Mesenchymal stem cell (in vitro differentiated cells and primary cell): ENCODE results near the gene ESD.

Source experiments
- DNase-seq: peaks from one replicate; pipeline ENCODE4 v3.0.0-alpha.2; 2013
- H2AFZ ChIP-seq: one replicate; pipeline ENCODE4 v1.6.1; 2013; ENCODE audit warnings: low read depth, mild to moderate bottlenecking, control low read depth, inconsistent platforms, low read length, moderate library complexity
- H2AK5ac ChIP-seq: 2 replicates; pipeline ENCODE4 v1.6.1; 2013; ENCODE audit warnings: low read length, moderate library complexity, mild to moderate bottlenecking, inconsistent platforms; ENCODE audit not compliant: severe bottlenecking
- H2BK120ac ChIP-seq: one replicate; pipeline ENCODE4 v1.6.1; 2013; ENCODE audit warnings: low read depth, mild to moderate bottlenecking, inconsistent platforms, low read length, moderate library complexity
- H2BK12ac ChIP-seq, 2 experiments: one replicate each; pipeline ENCODE4 v1.6.1; 2013; ENCODE audit warnings: inconsistent platforms in 2 of 2, low read length in 2 of 2, mild to moderate bottlenecking in 2 of 2, moderate library complexity in 2 of 2, control low read depth in 1 of 2
- H2BK15ac ChIP-seq: one replicate; pipeline ENCODE4 v1.6.1; 2013; ENCODE audit warnings: mild to moderate bottlenecking, low read depth, inconsistent platforms; ENCODE audit not compliant: poor library complexity, severe bottlenecking
- H2BK5ac ChIP-seq: 2 replicates; pipeline ENCODE4 v1.6.1; 2013; ENCODE audit warnings: low read depth, mild to moderate bottlenecking, low read length, control low read depth, inconsistent platforms; ENCODE audit not compliant: poor library complexity, severe bottlenecking
- H3K14ac ChIP-seq, 2 experiments: one replicate each; pipeline ENCODE4 v1.6.1; 2013; ENCODE audit warnings: inconsistent platforms in 2 of 2, low read length in 2 of 2, control low read depth in 1 of 2, mild to moderate bottlenecking in 1 of 2, moderate library complexity in 1 of 2
- H3K18ac ChIP-seq, 2 experiments: one replicate each; pipeline ENCODE4 v1.6.1; 2013; ENCODE audit warnings: inconsistent platforms in 2 of 2, low read length in 2 of 2, control low read depth in 1 of 2, low read depth in 1 of 2, mild to moderate bottlenecking in 1 of 2
- H3K23ac ChIP-seq, 2 experiments: one replicate each; pipeline ENCODE4 v1.6.1; 2013; ENCODE audit warnings: inconsistent platforms in 2 of 2, low read length in 2 of 2, mild to moderate bottlenecking in 2 of 2, moderate library complexity in 2 of 2, control low read depth in 1 of 2
- H3K27ac ChIP-seq: 2 replicates; pipeline ENCODE4 v1.5.1; 2013; ENCODE audit warnings: mild to moderate bottlenecking, moderate library complexity, low read length, control low read depth, inconsistent platforms; ENCODE audit not compliant: poor library complexity, severe bottlenecking
- H3K27me3 ChIP-seq, 2 experiments: 2 replicates each; pipeline versions ENCODE4 v1.6.1 to v1.7.0; 2013; ENCODE audit warnings: low read length in 2 of 2, mild to moderate bottlenecking in 2 of 2, moderate library complexity in 2 of 2, control low read depth in 1 of 2, inconsistent platforms in 1 of 2; ENCODE audit not compliant: control insufficient read depth in 1 of 2, insufficient read depth in 1 of 2
- H3K36me3 ChIP-seq, 2 experiments: 2 replicates each; pipeline versions ENCODE4 v1.6.1 to v1.7.0; 2013; ENCODE audit warnings: low read length in 2 of 2, control low read depth in 1 of 2, inconsistent platforms in 1 of 2, low read depth in 1 of 2, mild to moderate bottlenecking in 1 of 2; ENCODE audit not compliant: insufficient read depth in 2 of 2, control insufficient read depth in 1 of 2
- H3K4ac ChIP-seq, 2 experiments: one replicate each; pipeline ENCODE4 v1.6.1; 2013; ENCODE audit warnings: inconsistent platforms in 2 of 2, low read length in 2 of 2, mild to moderate bottlenecking in 2 of 2, moderate library complexity in 2 of 2, control low read depth in 1 of 2, low read depth in 1 of 2
- H3K4me1 ChIP-seq: 2 replicates; pipeline ENCODE4 v1.6.1; 2013; ENCODE audit warnings: low read depth, low read length, control low read depth; ENCODE audit not compliant: control insufficient read depth, insufficient read depth
- H3K4me2 ChIP-seq: 2 replicates; pipeline ENCODE4 v1.6.1; 2013; ENCODE audit warnings: low read length, mild to moderate bottlenecking, inconsistent platforms; ENCODE audit not compliant: poor library complexity, severe bottlenecking
- H3K4me3 ChIP-seq, 2 experiments: 2 replicates each; pipeline versions ENCODE4 v1.5.1 to v1.7.0; 2013; ENCODE audit warnings: low read length in 2 of 2, mild to moderate bottlenecking in 2 of 2, control low read depth in 1 of 2, low read depth in 1 of 2; ENCODE audit not compliant: insufficient read depth in 1 of 2
- H3K79me1 ChIP-seq: replicated peaks from 2 replicates; pipeline ENCODE4 v1.6.1; 2013; ENCODE audit warnings: mild to moderate bottlenecking, control low read depth, low read length, inconsistent platforms; ENCODE audit not compliant: poor library complexity, severe bottlenecking
- H3K9ac ChIP-seq: 2 replicates; pipeline ENCODE4 v1.7.0; 2013; ENCODE audit warnings: mild to moderate bottlenecking, low read length, moderate library complexity
- H3K9me3 ChIP-seq: 2 replicates; pipeline ENCODE4 v1.7.0; 2013; ENCODE audit warnings: mild to moderate bottlenecking, low read length; ENCODE audit not compliant: control insufficient read depth
- H4K8ac ChIP-seq: one replicate; pipeline ENCODE4 v1.6.1; 2013; ENCODE audit warnings: inconsistent platforms, mild to moderate bottlenecking, low read length, moderate library complexity
- H4K91ac ChIP-seq: one replicate; pipeline ENCODE4 v1.6.1; 2013; ENCODE audit warnings: mild to moderate bottlenecking, low read length, inconsistent platforms
- WGBS: methylation state at CpG from one replicate; pipeline ENCODE4 v1.1.7; 2013; ENCODE audit warnings: mixed read lengths; 5-methylcytosine and 5-hydroxymethylcytosine counted together

ESD gene

DNA sequence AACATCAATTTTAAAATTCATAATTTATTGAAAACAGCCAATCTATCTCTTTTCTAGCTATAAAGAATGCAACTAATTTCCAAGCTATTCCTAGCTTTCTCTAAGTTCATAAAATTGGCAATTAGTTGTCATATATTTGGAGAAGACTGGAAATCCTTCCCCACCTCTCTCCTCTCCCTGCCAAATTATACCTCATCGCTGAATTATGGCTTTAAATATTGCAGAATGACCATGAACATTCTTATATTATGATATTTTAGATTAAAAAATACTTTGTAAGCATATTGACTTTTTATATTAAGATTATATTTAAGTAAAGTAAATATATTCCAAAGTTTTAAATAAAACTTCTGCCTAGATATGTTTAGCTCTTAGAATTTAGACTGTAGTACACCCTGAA, 58.2 kb downstream of the ESD start:
- Histone ChIP-seq H2AFZ (no peak overlapping the region), H3K18ac (no peak overlapping the region), H3K36me3 (peaks cover 14 to 52% of the 10 kb centered on the region in 2 experiments), H3K4me3 (no peak overlapping the region), H3K9ac (no peak overlapping the region), H3K23ac (no peak overlapping the region), H3K14ac (no peak overlapping the region), H2BK12ac (no peak overlapping the region), H3K79me1 (peaks cover 4% of the 10 kb centered on the region), H3K27ac (no peak overlapping the region), H4K91ac (no peak overlapping the region), H3K27me3 (no peaks in the 10 kb centered on the region), H2BK15ac (no peak overlapping the region), H3K4ac (no peak overlapping the region), H3K4me2 (no peak overlapping the region), H2BK5ac (no peak overlapping the region), H2AK5ac (no peak overlapping the region), H2BK120ac (no peak overlapping the region), H3K4me1 (no peaks in the 10 kb centered on the region), H4K8ac (no peak overlapping the region), H3K9me3 (no peaks in the 10 kb centered on the region)
- no CpG with 5 or more reads among the region's 1 CpG for WGBS
- DNase-seq, result no peak

GRCh38 chr13:46738055-46738454, 58.9 kb downstream of the ESD start:
- peaks cover 14 to 59% of the 10 kb centered on the region in 2 experiments for H3K36me3 ChIP-seq
- H3K9ac ChIP-seq, result no peak overlapping the region
- no peak overlapping the region for H3K4me2 ChIP-seq
- H2BK5ac ChIP-seq, result no peak overlapping the region
- H2AK5ac ChIP-seq, result no peak overlapping the region
- no peak overlapping the region for H3K18ac ChIP-seq
- H2AFZ ChIP-seq, result no peak overlapping the region
- no peak overlapping the region for H2BK15ac ChIP-seq
- no peaks in the 10 kb centered on the region for H3K27me3 ChIP-seq
- H2BK120ac ChIP-seq, result no peak overlapping the region
- H3K4ac ChIP-seq, result no peak overlapping the region
- no peak overlapping the region for H4K8ac ChIP-seq
- no peak overlapping the region for H3K23ac ChIP-seq
- H3K4me3 ChIP-seq, result no peak overlapping the region
- DNase-seq, result no peak
- H3K79me1 ChIP-seq, result peaks cover 4% of the 10 kb centered on the region
- H3K9me3 ChIP-seq, result no peaks in the 10 kb centered on the region
- no peak overlapping the region for H3K14ac ChIP-seq
- no peak overlapping the region for H4K91ac ChIP-seq
- no peak overlapping the region for H3K27ac ChIP-seq
- no CpG with 5 or more reads among the region's 2 CpGs for WGBS
- H2BK12ac ChIP-seq, result no peak overlapping the region
- no peaks in the 10 kb centered on the region for H3K4me1 ChIP-seq

DNA sequence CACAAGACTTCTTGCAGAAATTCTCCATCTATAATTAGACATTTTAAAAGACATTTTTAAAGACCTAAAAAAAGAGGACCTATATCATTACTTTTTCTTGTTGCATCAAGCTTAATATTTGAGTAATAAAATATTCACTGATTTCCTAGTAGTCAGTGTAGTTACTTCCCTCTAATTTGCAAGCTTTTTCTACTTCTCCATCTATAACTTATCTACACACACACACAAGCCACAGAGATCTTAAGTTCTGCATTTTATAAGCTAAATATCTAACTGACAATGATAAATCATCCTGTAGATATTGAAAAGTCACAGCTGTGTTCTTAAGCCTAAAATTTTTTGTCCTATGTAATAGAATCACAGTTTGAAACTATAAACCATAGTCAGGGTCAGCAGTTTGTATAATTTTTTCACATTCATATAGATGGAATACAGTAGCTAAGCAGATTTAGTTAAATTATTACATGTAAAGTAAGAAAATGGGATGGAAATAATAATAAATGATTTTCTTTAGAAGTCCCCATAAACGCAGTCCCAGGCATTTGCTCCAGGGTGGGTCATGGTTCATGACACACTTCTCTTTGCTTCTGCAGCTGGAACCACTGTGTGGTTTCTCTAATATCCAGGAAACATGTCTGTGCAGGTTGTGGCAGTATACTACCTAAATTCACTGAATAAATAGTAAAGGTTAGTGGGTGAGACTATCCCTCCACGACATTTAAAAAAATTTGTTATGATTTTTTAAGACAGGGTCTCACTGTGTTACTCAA, 60.2 kb downstream of the ESD start:
- Histone ChIP-seq H3K4me3 (no peak overlapping the region), H3K9me3 (no peaks in the 10 kb centered on the region), H2BK120ac (no peak overlapping the region), H3K27ac (no peak overlapping the region), H4K91ac (no peak overlapping the region), H4K8ac (no peak overlapping the region), H3K27me3 (no peaks in the 10 kb centered on the region), H3K79me1 (peaks cover 7% of the 10 kb centered on the region), H3K36me3 (peaks cover 10 to 63% of the 10 kb centered on the region in 2 experiments), H2BK15ac (no peak overlapping the region), H3K9ac (no peak overlapping the region), H3K4me1 (no peaks in the 10 kb centered on the region), H3K14ac (no peak overlapping the region), H3K18ac (no peak overlapping the region), H3K23ac (no peak overlapping the region), H2BK12ac (no peak overlapping the region), H2AK5ac (no peak overlapping the region), H3K4ac (no peak overlapping the region), H2BK5ac (no peak overlapping the region), H3K4me2 (no peak overlapping the region), H2AFZ (no peak overlapping the region)
- WGBS, result 100% methylated on average over 2 of the region's 2 CpGs
- no peak for DNase-seq

GRCh38 chr13:46735425-46735824, 61.5 kb downstream of the ESD start:
- Histone ChIP-seq H3K4ac (no peak overlapping the region), H3K36me3 (peaks cover 10 to 61% of the 10 kb centered on the region in 2 experiments), H3K27ac (no peak overlapping the region), H2AFZ (no peak overlapping the region), H2BK120ac (no peak overlapping the region), H2AK5ac (no peak overlapping the region), H2BK5ac (no peak overlapping the region), H3K9ac (no peak overlapping the region), H3K9me3 (no peaks in the 10 kb centered on the region), H3K79me1 (peaks cover 6% of the 10 kb centered on the region), H3K4me2 (no peak overlapping the region), H3K4me1 (no peaks in the 10 kb centered on the region), H4K8ac (no peak overlapping the region), H3K23ac (no peak overlapping the region), H3K4me3 (no peak overlapping the region), H3K18ac (no peak overlapping the region), H3K14ac (no peak overlapping the region), H2BK15ac (no peak overlapping the region), H3K27me3 (no peaks in the 10 kb centered on the region), H2BK12ac (no peak overlapping the region), H4K91ac (no peak overlapping the region)
- no peak for DNase-seq
- 93% methylated on average over 3 of the region's 3 CpGs for WGBS
